Uterus (tissue), 4 donors: ENCODE measurements around the gene ARHGAP42. TPM values are rescaled to one million over a fixed set of nuclear protein-coding genes. Genes with fewer than 3 reads are reported as not detected.
"Not testable (repeated sequence)": the region's sequence is repeated elsewhere in the genome, so short reads cannot be mapped to it uniquely, and the experiment has no call there.

Experiments used
- DNase-seq, 2 donors: peaks; one replicate each; pipeline ENCODE4 v3.0.0-alpha.2; 2019 to 2020
- H3K27ac ChIP-seq, 2 donors: fragments of 200-600 bp; sonication (generic); 1 replicate in 1 of 2; 2 replicates in 1 of 2; pipeline ENCODE4 v1.5.1; 2016 to 2018
- H3K27me3 ChIP-seq, 2 donors: fragments of 200-600 bp; sonication (generic); one replicate each; pipeline ENCODE4 v1.5.1; 2018 to 2019; ENCODE audit warnings: control low read depth in 1 of 2
- H3K36me3 ChIP-seq, 2 donors: fragments of 200-600 bp; sonication (generic); one replicate each; pipeline ENCODE4 v1.5.1; 2019; ENCODE audit warnings: control low read depth in 1 of 2
- H3K4me1 ChIP-seq, 2 donors: fragments of 200-600 bp; sonication (generic); one replicate each; pipeline ENCODE4 v1.5.1; 2018 to 2019; ENCODE audit warnings: control low read depth in 1 of 2
- H3K4me3 ChIP-seq, 2 donors: fragments of 200-600 bp; sonication (generic); 1 replicate in 1 of 2; 2 replicates in 1 of 2; pipeline ENCODE4 v1.5.1; 2018 to 2019; ENCODE audit warnings: mild to moderate bottlenecking in 1 of 2
- H3K9me3 ChIP-seq, 2 donors: fragments of 200-600 bp; sonication (generic); one replicate each; pipeline ENCODE4 v1.5.1; 2019; ENCODE audit warnings: control low read depth in 1 of 2
- POLR2A ChIP-seq, 2 donors: fragments of 450-650 bp; IDR thresholded peaks; one replicate each; pipeline ENCODE4 v1.6.1; 2016; ENCODE audit warnings: antibody characterized with exemption in 2 of 2, mild to moderate bottlenecking in 1 of 2, moderate library complexity in 1 of 2
- intact Hi-C: fragments of 100-400 bp; cut with DNase I; formaldehyde crosslinking; loops from one replicate; pipeline ENCODE4 v1.15.1; 2023; ENCODE audit warnings: low total_unique reads
- total RNA-seq, 4 donors: library from RNA; depleted of rRNA in 3 of 4; stranded (reverse); fragments of >200 nt in 3 of 4; gene quantifications; one replicate each; pipeline versions ENCODE4 v1.1.0 to v1.2.4, GENCODE V29; 2014 to 2023
- TF ChIP-seq, protein P1 (sequence below), 4 experiments: fragments of 200-600 bp in 2 of 4; fragments of 450-650 bp in 2 of 4; sonication (generic) in 2 of 4; IDR thresholded peaks; one replicate each; pipeline ENCODE4 v1.5.1; 2016 to 2019; ENCODE audit warnings: antibody characterized with exemption in 4 of 4, mild to moderate bottlenecking in 2 of 4, moderate library complexity in 1 of 4
- donor health status: DM: yes; HTN: yes; CAD: no.

The ARHGAP42 gene
- total RNA-seq, 4 donors from 2014 or later: 10.2 to 51.6 (median 21.1) TPM

DNA sequence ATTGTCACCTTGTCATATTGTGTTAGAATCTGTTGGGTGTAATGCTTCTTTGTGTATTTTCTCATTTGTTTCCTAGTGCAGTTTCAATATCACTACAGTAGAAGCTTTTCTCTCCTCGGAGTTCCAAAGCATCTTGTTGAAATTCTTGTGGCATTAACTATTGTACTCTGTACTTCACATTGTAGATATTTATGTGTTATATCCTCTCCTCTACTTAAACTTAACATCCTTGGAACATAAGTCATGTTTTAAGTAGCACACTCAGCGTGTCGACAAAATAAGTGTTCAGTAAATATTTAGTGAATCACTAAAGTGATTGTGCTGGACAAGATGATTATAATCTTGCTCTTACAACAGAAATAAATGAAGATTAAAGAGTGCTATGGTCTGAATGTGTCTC is 201.7 kb downstream of the ARHGAP42 start:
- DNase-seq: no peak
- TF ChIP-seq POLR2A (IDR thresholded peaks at IDR 0.05): no peak
- TF ChIP-seq, protein P1, sequence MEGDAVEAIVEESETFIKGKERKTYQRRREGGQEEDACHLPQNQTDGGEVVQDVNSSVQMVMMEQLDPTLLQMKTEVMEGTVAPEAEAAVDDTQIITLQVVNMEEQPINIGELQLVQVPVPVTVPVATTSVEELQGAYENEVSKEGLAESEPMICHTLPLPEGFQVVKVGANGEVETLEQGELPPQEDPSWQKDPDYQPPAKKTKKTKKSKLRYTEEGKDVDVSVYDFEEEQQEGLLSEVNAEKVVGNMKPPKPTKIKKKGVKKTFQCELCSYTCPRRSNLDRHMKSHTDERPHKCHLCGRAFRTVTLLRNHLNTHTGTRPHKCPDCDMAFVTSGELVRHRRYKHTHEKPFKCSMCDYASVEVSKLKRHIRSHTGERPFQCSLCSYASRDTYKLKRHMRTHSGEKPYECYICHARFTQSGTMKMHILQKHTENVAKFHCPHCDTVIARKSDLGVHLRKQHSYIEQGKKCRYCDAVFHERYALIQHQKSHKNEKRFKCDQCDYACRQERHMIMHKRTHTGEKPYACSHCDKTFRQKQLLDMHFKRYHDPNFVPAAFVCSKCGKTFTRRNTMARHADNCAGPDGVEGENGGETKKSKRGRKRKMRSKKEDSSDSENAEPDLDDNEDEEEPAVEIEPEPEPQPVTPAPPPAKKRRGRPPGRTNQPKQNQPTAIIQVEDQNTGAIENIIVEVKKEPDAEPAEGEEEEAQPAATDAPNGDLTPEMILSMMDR (IDR thresholded peaks at IDR 0.05): no peak
- H3K27ac ChIP-seq: no peak overlapping the region
- no peaks in the 10 kb centered on the region for H3K4me1 ChIP-seq
- H3K9me3 ChIP-seq: no peaks in the 10 kb centered on the region
- intact Hi-C loops: no loop called here
- no peak overlapping the region for H3K4me3 ChIP-seq
- no peaks in the 10 kb centered on the region for H3K27me3 ChIP-seq
- H3K36me3 ChIP-seq: no peaks in the 10 kb centered on the region

DNA sequence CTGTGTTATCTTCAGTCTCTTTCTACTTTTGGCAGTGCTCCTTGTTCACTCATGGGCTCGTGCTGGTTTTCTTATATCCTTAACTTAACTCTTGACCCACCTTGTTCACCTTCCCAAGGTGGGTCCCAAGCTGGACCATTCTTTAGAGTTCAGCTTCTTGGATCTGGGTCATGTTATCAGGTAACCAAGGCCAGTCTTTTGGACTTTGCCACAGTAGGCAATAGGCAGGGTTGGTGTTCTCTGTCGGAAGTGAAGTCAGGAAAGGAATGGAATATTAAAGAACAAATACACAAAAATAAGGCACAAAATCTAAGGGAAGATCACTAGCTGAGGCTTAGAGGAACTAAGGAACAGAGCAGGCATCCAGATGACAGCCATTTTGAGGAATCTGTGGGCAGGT is 202.7 kb downstream of the ARHGAP42 start:
- Histone ChIP-seq H3K4me3 (no peak overlapping the region), H3K27me3 (no peaks in the 10 kb centered on the region), H3K36me3 (no peaks in the 10 kb centered on the region), H3K4me1 (no peaks in the 10 kb centered on the region), H3K27ac (no peak overlapping the region), H3K9me3 (no peaks in the 10 kb centered on the region)
- intact Hi-C loops: no loop called here
- TF ChIP-seq POLR2A (IDR thresholded peaks at IDR 0.05): no peak
- TF ChIP-seq, protein P1 (IDR thresholded peaks at IDR 0.05): no peak
- DNase-seq: no peak

DNA sequence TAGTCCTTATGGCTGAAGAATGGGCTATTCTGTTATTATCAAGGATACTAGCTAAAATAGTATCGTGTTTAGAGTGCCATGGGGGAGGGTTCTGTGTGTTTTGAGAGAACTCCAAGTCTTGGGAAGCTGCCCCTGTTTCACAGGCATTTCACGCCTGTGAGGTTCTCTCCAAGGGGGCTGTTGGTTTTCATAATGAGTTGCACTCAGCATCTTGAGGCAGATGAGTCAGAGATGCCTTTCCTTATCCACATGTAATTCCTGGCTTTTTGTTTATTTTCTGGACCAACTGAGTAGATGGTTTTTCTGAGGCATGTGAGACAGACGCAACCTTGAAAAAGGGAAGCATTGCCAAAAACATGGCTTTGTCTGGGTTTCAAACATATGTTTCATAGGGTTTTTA is 203.7 kb downstream of the ARHGAP42 start:
- H3K9me3 ChIP-seq: no peaks in the 10 kb centered on the region
- no peak for DNase-seq
- no peaks in the 10 kb centered on the region for H3K36me3 ChIP-seq
- H3K4me1 ChIP-seq: no peaks in the 10 kb centered on the region
- intact Hi-C loops: no loop called here
- TF ChIP-seq POLR2A (IDR thresholded peaks at IDR 0.05): no peak
- TF ChIP-seq, protein P1 (IDR thresholded peaks at IDR 0.05): no peak
- no peaks in the 10 kb centered on the region for H3K27me3 ChIP-seq
- H3K27ac ChIP-seq: peak overlapping the region in 1 of 2 donors; percentile 52
- no peak overlapping the region for H3K4me3 ChIP-seq

DNA sequence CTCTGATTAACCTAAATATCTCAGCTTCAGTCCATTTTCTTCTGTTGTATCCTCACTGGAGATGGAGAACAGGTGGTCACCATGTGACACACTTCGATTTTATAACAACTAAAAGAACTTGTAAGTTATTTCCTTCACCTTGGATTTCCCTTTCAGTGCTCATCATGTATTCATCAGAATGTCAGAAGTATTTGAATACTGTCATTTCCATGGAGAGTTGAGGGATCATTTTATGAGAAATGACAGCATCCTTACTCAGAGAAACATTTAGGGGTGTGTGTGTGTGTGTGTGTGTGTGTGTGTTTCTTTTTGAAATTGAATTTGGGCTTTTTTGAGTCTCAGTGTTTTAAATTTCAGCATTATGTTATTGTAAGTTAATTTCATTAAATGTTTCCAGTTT is 205.8 kb downstream of the ARHGAP42 start:
- intact Hi-C loops: no loop called here
- Histone ChIP-seq H3K9me3 (no peaks in the 10 kb centered on the region), H3K27ac (no peak overlapping the region), H3K4me3 (no peak overlapping the region), H3K27me3 (no peaks in the 10 kb centered on the region), H3K36me3 (no peaks in the 10 kb centered on the region), H3K4me1 (no peaks in the 10 kb centered on the region)
- no peak for TF ChIP-seq POLR2A (IDR thresholded peaks at IDR 0.05)
- TF ChIP-seq, protein P1 (IDR thresholded peaks at IDR 0.05): no peak
- no peak for DNase-seq

DNA sequence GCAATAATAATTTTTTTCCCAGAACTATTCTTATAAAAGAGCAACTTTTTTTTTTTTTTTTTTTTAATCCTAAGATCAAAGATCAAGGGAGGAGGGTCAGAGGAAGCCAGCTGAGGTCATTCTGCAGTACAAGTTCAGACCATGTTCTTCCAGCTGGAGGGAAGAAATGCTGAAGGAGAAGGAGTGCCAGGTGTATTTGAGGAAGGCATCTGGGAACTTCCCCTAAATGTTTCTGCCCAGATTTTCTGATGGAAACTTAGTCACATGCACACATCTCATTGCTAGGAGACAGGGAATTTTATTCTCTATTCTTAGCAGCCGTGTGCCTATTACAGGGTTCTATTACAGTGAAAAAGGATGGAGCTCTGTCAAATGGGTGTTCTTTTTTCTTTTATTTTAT is 208.4 kb downstream of the ARHGAP42 start:
- TF ChIP-seq POLR2A (IDR thresholded peaks at IDR 0.05): no peak
- TF ChIP-seq, protein P1 (IDR thresholded peaks at IDR 0.05): no peak

DNA sequence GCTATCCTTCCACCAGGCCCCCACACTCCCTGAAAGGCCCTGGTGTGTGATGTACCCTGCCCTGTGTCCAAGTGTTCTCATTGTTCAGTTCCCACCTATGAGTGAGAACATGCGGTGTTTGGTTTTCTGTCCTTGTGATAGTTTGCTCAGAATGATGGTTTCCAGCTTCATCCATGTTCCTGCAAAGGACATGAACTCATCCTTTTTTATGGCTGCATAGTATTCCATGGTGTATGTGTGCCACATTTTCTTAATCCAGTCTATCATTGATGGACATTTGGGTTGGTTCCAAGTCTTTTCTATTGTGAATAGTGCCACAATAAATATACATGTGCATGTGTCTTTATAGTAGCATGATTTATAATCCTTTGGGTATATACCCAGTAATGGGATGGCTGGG is 208.9 kb downstream of the ARHGAP42 start:
- H3K4me3 ChIP-seq, H3K9me3 ChIP-seq, intact Hi-C loops, DNase-seq, H3K4me1 ChIP-seq, H3K27me3 ChIP-seq, H3K27ac ChIP-seq, H3K36me3 ChIP-seq: not testable (repeated sequence)

More for the DNA sequence above, 208.4 kb downstream of the ARHGAP42 start:
- intact Hi-C loops: no loop called here
- Histone ChIP-seq H3K9me3 (no peaks in the 10 kb centered on the region), H3K4me3 (no peak overlapping the region), H3K4me1 (no peaks in the 10 kb centered on the region), H3K27me3 (no peaks in the 10 kb centered on the region), H3K36me3 (no peaks in the 10 kb centered on the region), H3K27ac (no peak overlapping the region)
- no peak for DNase-seq

DNA sequence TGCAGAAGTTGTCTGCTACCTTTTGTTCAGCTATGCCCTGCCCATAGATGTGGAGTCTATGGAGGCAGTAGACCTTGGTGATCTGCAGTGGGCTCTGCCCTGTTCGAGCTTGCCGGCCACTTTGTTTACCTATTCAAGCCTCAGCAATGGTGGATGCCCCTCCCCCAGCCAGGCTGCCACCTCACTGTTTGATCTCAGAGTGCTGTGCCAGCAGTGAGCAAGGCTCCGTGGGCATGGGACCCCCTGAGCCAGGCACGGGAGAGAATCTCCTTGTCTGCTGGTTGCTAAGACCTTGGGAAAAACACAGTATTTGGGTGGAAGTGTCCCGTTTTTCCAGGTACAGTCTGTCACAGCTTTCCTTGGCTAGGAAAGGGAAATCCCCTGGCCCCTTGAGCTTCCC is 214.4 kb downstream of the ARHGAP42 start:
- intact Hi-C loops: not testable (repeated sequence)

More for the DNA sequence above, 214.4 kb downstream of the ARHGAP42 start:
- not testable (repeated sequence) for H3K27me3 ChIP-seq, H3K9me3 ChIP-seq, H3K4me1 ChIP-seq, DNase-seq, H3K36me3 ChIP-seq, H3K27ac ChIP-seq, H3K4me3 ChIP-seq
